ENCODE measurements around the gene MT1A.

MT1A gene

GRCh38 chr16:56647641-56648431, 9.4 kb downstream of the MT1A start:
- TF ChIP-seq CTCF (IDR thresholded peaks at IDR 0.05; ENCODE audit: low read depth, low read length, missing control alignments) = no peak
- no peak for DNase-seq
- no peak overlapping the region for H3K4me3 ChIP-seq (ENCODE audit: low read depth, low read length)
- no peaks in the 10 kb centered on the region for H3K36me3 ChIP-seq (replicated peaks)
- H3K27me3 ChIP-seq (replicated peaks) = peaks cover 26% of the 10 kb centered on the region
- no peak overlapping the region for H3K27ac ChIP-seq
- in situ Hi-C loops (cut with HindIII; ENCODE audit: low pct_ligation_motif_present, low sequenced_read_pairs) = no loop called here

- in situ Hi-C loops (cut with HindIII; ENCODE audit: low pct_ligation_motif_present, low sequenced_read_pairs) = no loop called here
These were observed 10.8 kb downstream of the MT1A start for GRCh38 chr16:56649271-56649670.

GRCh38 chr16:56649820-56650219, 11.4 kb downstream of the MT1A start:
- in situ Hi-C loops (cut with HindIII; ENCODE audit: low pct_ligation_motif_present, low sequenced_read_pairs) = no loop called here

More at GRCh38 chr16:56649271-56649670, 10.8 kb downstream of the MT1A start:
- TF ChIP-seq CTCF (IDR thresholded peaks at IDR 0.05; ENCODE audit: low read depth, low read length, missing control alignments) = no peak
- Histone ChIP-seq H3K27ac (no peak overlapping the region), H3K4me3 (ENCODE audit: low read depth, low read length) (no peak overlapping the region), H3K36me3 (replicated peaks) (no peaks in the 10 kb centered on the region), H3K27me3 (replicated peaks) (peaks cover 22% of the 10 kb centered on the region)
- no peak for DNase-seq

GRCh38 chr16:56651586-56651985, 13.1 kb downstream of the MT1A start, which contains the start of gene MT1B:
TSS of gene MT1B (plus strand) at chr16:56651886. CDS start at chr16:56651954, 68 bp downstream.
- H3K27me3 ChIP-seq (replicated peaks) = peaks cover 22% of the 10 kb centered on the region
- H3K27ac ChIP-seq = no peak within 1 kb of the TSS
- no peak for DNase-seq
- no peak for TF ChIP-seq CTCF (IDR thresholded peaks at IDR 0.05; ENCODE audit: low read depth, low read length, missing control alignments)
- H3K4me3 ChIP-seq (ENCODE audit: low read depth, low read length) = no peak within 1 kb of the TSS
- H3K36me3 ChIP-seq (replicated peaks) = no peaks in the 10 kb centered on the region
- in situ Hi-C loops (cut with HindIII; ENCODE audit: low pct_ligation_motif_present, low sequenced_read_pairs) = no loop called here

More at GRCh38 chr16:56649820-56650219, 11.4 kb downstream of the MT1A start:
- no peak for DNase-seq
- Histone ChIP-seq H3K4me3 (ENCODE audit: low read depth, low read length) (no peak overlapping the region), H3K27me3 (replicated peaks) (peaks cover 22% of the 10 kb centered on the region), H3K36me3 (replicated peaks) (no peaks in the 10 kb centered on the region), H3K27ac (no peak overlapping the region)
- TF ChIP-seq CTCF (IDR thresholded peaks at IDR 0.05; ENCODE audit: low read depth, low read length, missing control alignments) = no peak

GRCh38 chr16:56652600-56652999, 14.1 kb downstream of the MT1A start:
- Histone ChIP-seq H3K36me3 (replicated peaks) (no peaks in the 10 kb centered on the region), H3K27me3 (replicated peaks) (peaks cover 14% of the 10 kb centered on the region), H3K27ac (no peak overlapping the region), H3K4me3 (ENCODE audit: low read depth, low read length) (no peak overlapping the region)
- DNase-seq = no peak
- no peak for TF ChIP-seq CTCF (IDR thresholded peaks at IDR 0.05; ENCODE audit: low read depth, low read length, missing control alignments)
- in situ Hi-C loops (cut with HindIII; ENCODE audit: low pct_ligation_motif_present, low sequenced_read_pairs) = no loop called here
